ENCODE measurements around the gene DAZAP1.
A peak's percentile ranks its signal among the peaks of the same experiment; 100 is the strongest.

The DAZAP1 gene

DNA sequence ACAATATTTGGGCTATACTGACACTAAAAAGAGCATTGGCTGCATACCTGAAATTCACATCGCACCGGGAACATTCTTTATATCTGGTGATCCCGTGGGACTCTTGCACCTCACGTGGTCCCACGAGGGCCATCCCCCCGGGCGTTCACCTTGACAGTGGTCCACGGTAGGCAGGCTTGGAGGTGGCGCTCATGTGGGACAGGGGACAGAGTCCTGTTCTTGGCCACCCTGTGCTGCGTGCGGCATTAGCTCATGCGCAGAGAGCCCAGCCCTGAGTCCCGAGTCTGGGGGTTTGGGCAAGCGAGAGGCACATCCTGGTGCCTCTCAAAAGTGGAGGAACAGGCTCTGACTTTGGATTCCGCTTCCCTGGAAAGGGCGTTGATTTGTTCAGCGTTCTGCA, 13.5 kb upstream of the DAZAP1 start:
- DNase-seq (ENCODE audit: low read depth in 2 of 3, low spot score in 2 of 3) = no peak

DNA sequence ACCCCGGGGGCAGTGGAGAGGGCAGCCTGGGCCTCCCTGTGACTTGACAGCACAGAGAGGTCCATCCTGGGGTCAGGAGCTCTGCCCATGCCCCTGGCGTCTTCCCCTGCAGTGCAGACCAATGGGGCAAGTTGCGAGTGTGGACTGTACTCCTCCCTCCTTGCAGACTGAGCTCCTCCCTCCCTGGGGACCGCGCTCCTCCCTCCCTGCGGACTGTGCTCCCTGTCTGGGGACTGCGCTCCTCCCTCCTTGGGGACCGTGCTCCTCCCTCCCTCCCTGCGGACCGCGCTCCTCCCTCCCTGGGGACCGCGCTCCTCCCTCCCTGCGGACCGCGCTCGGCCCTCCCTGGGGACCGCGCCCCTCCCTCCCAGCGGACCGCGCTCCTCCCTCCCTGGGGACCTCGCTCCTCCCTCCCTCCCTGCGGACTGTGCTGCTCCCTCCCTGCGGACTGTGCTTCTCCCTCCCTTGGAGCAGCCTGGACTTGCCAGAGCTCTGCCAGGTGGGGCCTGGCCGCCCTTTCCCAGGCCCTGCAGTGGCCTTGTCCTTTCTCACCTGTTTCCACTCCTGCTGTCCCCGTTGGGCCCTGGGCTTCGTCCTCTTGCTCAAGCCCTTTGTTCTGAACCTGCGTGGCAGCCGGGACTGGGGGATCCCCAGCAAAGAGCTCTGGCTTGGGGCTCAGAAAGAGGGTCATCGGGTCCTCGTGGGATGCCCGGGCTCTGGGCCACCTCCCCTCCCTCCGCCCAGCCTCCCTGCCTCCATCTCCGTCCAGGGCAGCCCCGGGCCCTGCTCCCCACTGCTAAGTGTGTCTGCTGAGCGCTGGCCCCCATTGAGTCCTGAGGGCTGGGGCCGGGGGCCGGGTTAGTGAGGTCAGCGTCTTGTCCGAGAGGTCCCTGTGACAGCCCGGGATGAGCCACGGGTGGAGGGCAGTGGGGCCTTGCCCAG, 12.9 kb upstream of the DAZAP1 start:
- DNase-seq (ENCODE audit: low read depth in 2 of 3, low spot score in 2 of 3) = no peak

- DNase-seq (ENCODE audit: low read depth in 2 of 3, low spot score in 2 of 3) = no peak
Observed at GRCh38 chr19:1395194-1396018, 12.0 kb upstream of the DAZAP1 start.

DNA sequence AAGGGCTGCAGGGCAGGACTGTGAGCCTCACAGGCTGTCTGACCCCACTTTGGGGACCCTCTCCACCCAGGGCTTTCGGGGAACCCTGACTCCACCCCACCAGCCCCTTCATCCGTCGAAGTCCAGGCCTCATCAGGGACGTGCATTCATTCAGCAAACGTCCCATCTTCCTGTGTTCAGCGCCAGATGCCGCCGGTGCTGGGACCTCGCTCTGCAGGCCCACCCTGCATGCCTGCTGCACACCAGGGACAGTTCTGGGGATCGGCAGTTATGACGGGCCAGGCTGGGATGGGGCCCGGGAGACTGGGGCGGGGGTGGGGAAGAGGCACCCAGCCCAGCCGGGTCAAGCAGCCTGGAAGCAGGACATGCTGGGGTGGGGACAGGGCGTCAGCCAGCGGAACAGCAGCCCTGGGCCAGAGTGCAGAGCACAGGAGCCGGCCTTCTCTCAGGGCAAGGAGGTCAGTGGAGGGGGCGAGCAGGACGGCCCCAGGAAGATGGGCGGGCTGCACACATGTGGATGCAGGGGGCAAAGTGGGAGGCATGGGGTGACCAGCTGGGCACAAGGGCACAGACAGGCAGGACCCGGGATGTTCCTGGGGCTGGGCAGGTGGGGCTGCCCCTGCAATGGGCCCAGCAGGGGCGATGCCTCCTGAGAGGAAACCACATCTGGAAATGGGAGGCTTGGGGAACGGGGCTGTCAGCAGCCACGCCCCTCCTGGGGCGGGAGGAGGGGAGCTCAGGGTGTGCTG, 11.2 kb upstream of the DAZAP1 start:
- DNase-seq (ENCODE audit: low read depth in 2 of 3, low spot score in 2 of 3) = no peak

- no peak for DNase-seq (ENCODE audit: low read depth in 2 of 3, low spot score in 2 of 3)
Observed at GRCh38 chr19:1396768-1397679, 10.4 kb upstream of the DAZAP1 start.

DNA sequence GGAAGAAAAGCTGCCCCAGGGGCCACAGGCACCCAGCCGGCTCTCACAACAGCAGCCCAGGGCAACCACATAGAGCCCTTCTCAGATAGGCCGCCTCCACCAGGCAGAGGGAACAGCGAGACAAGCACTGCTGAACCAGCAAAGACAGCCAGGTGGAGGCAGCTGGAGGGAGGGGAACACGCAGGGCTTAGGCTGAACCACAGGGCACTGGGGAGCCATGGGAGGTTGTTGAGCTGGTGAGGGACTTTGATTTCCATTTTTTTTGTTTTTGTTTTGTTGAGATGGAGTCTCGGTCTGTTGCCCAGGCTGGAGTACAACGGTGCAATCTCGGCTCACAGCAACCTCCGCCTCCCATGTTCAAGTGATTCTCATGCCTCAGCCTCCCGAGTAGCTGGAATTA, 9.5 kb upstream of the DAZAP1 start:
- no peak for DNase-seq (ENCODE audit: low read depth in 2 of 3, low spot score in 2 of 3)

DNA sequence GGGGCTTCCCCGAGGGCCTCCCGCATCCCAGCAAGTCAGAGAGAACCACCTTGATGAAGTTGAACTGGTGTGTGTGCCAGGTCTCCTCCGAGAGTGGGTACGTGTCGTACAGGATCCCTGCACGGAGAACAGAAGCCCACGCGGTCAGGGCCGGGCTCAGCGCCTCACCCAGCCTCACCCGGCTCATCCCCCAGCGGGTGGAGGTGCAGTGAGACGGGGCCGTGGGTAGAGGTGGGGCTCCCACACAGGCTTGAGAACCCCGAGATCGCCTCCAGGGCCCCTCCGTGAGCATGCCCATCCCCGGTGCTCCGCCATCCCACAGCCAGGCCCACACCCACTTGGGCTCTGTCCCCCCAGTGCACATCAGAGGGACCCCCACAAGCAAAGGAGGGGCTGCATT, 8.3 kb upstream of the DAZAP1 start:
- no peak for DNase-seq (ENCODE audit: low read depth in 2 of 3, low spot score in 2 of 3)

- DNase-seq (ENCODE audit: low read depth in 2 of 3, low spot score in 2 of 3) = no peak
Observed at GRCh38 chr19:1399745-1400144, 7.6 kb upstream of the DAZAP1 start.

DNA sequence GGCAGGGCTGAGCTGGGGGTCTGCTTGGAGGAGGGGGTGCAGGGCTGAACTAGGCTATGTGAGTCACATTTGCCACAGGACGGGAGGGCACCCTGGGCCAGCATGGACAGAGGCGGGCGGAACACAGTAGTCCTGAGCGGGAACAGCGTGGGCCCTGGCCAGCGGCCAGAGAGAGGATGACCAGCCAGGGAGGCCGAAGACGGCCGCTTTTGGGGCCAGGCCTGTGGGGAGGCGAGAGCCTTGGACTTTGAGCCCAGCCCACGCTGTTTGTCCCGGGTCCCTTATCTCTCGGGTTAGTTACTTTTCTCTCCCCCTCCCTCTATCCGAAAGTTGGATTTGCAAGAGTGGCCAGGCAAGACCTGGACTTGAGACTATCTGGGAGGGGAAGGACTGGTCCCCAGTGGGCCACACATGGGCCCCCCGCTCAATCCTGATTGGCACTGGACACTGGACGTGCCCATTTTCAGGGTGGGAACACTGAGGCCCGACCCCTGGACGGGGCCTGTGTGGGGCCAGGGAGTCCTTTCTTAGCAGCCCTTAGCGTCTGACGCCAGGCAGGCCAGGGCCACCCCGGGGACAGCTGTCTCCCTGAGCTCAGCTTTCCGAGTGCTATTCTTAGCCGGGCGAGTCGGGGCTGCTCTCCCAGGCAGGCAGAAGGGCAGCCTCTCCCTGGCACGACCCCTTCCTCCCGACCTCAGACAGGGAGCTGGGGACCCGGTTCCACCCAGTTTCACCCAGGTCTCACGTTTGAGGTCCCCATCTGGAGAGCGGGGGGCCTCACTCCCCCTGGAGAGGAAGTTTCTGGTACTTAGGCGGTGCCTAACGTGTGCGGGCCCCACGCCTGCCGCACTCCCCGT, 6.9 kb upstream of the DAZAP1 start:
- DNase-seq (ENCODE audit: low read depth in 2 of 3, low spot score in 2 of 3) = no peak

GRCh38 chr19:1401138-1401888, 6.1 kb upstream of the DAZAP1 start, which contains the start of gene GAMT:
Gene GAMT, minus strand, starts transcription at chr19:1401542. Its CDS starts 66 bp downstream, at chr19:1401476.
- DNase-seq (ENCODE audit: low read depth in 2 of 3, low spot score in 2 of 3) = peak in 1 of 3 experiments; percentile 37

DNA sequence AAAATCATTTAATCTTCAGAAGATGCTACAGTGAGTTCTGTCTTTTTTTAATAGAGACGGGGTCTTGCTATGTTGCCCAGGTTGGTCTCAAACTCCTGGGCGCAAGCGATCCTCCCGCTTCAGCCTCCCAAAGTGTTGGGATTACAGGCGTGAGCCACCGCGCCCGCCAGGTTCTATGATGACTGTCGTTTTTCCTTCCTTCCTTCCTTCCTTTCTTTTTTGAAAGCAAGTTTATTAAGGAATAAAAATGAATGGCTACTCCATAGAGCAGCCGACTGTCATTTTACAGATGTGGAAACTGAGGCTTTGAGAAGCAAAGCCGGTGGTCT, 5.5 kb upstream of the DAZAP1 start:
- DNase-seq (ENCODE audit: low read depth in 2 of 3, low spot score in 2 of 3) = no peak

GRCh38 chr19:1402411-1403070, 4.8 kb upstream of the DAZAP1 start:
- no peak for DNase-seq (ENCODE audit: low read depth in 2 of 3, low spot score in 2 of 3)

GRCh38 chr19:1406774-1407527, 435 bp upstream of the DAZAP1 start:
- DNase-seq (ENCODE audit: low read depth in 2 of 3, low spot score in 2 of 3) = peak; percentile 95 to 100 (median 97)

- peak in 2 of 3 experiments; percentile 30 to 36 for DNase-seq (ENCODE audit: low read depth in 2 of 3, low spot score in 2 of 3)
Observed at GRCh38 chr19:1408300-1409203, 1.2 kb downstream of the DAZAP1 start.

DNA sequence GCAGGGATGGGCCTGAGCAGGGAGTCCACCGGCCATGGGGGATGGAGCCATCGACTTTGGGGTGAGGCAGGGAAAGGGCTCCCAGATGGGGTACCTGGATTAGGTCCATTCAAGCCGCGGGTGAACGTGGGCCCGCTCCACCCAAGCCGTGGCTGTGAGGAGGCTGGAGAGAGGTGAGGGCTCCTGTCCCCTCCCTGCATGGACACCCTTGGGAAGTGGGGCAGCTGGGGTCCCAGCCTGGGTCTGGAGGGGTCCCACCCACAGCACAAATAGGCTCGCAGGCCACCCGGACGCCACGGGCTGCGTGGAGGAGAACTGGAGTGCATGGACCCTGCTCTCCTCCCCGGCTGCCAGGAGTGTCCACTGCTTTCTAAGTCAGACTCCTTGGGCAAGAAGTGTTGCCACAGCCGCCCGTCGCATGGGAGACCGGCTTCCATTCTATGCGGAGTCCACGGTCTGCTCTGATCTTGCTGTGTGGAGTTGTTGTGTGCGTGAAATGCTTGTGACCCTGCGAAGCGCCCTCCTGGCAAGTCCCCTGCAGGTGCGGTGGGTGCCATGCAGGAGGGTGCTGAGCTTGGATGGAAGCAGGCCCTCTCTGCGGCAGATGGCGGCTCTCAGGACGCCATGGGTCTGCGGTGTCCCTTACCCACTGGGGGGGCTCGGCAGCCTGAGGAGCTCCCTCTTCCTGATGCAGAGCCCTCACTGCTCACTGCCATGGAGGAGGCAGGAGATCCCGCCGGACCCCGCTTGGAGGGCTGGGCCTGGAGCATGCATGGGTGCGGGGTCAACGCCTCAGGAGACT, 2.0 kb downstream of the DAZAP1 start:
- DNase-seq (ENCODE audit: low read depth in 2 of 3, low spot score in 2 of 3) = no peak

Measured in activated CD8-positive, alpha-beta memory T cell treated with anti-CD3 and anti-CD28 coated beads for 48 hours (primary cell).